Loucy (cell line): ENCODE results near the gene PLAAT5.

ENCODE experiments used
- H2AFZ ChIP-seq: fragments of 200-600 bp; sonication (generic); 2 replicates; pipeline ENCODE4 v1.6.0; 2016; ENCODE audit warnings: antibody characterized with exemption, mild to moderate bottlenecking, low read length, moderate library complexity
- H3F3A ChIP-seq: fragments of 200-600 bp; 2 replicates; pipeline ENCODE4 v1.6.0; 2016; ENCODE audit warnings: antibody characterized with exemption, low read depth, mild to moderate bottlenecking
- H3K27me3 ChIP-seq: fragments of 200-600 bp; sonication (generic); 2 replicates; pipeline ENCODE4 v1.6.1; 2014; ENCODE audit warnings: low read length, mild to moderate bottlenecking; ENCODE audit not compliant: insufficient read depth, poor library complexity, severe bottlenecking
- H3K36me3 ChIP-seq: fragments of 200-600 bp; sonication (generic); 2 replicates; pipeline ENCODE4 v1.6.1; 2016; ENCODE audit warnings: low read length; ENCODE audit not compliant: insufficient read depth
- H3K4me1 ChIP-seq: fragments of 200-600 bp; sonication (generic); 2 replicates; pipeline ENCODE4 v1.5.1; 2014; ENCODE audit warnings: low read length, mild to moderate bottlenecking; ENCODE audit not compliant: insufficient read depth, poor library complexity, severe bottlenecking
- H3K4me2 ChIP-seq: fragments of 200-600 bp; sonication (generic); 2 replicates; pipeline ENCODE4 v1.6.0; 2014; ENCODE audit warnings: antibody characterized with exemption, low read length, low read depth, mild to moderate bottlenecking; ENCODE audit not compliant: poor library complexity, severe bottlenecking
- H3K4me3 ChIP-seq: fragments of 200-600 bp; sonication (generic); 2 replicates; pipeline ENCODE4 v1.5.1; 2014; ENCODE audit warnings: low read length, mild to moderate bottlenecking, mixed read lengths; ENCODE audit not compliant: poor library complexity, severe bottlenecking
- H3K79me2 ChIP-seq: fragments of 200-600 bp; sonication (generic); 2 replicates; pipeline ENCODE4 v1.6.1; 2014; ENCODE audit warnings: low read length; ENCODE audit not compliant: insufficient read depth
- H3K9ac ChIP-seq: fragments of 200-600 bp; sonication (generic); 2 replicates; pipeline ENCODE4 v1.6.0; 2014; ENCODE audit warnings: mild to moderate bottlenecking, low read depth, low read length, moderate library complexity; ENCODE audit not compliant: poor library complexity, severe bottlenecking
- H3K9me2 ChIP-seq: fragments of 200-600 bp; sonication (generic); replicated peaks from 2 replicates; pipeline ENCODE4 v1.6.1; 2016; ENCODE audit warnings: low read depth, low read length, mixed read lengths
- H3K9me3 ChIP-seq: fragments of 200-600 bp; sonication (generic); 2 replicates; pipeline ENCODE4 v1.6.1; 2014; ENCODE audit warnings: mild to moderate bottlenecking, antibody characterized with exemption, low read length, low read depth; ENCODE audit not compliant: insufficient read depth
- H4K20me1 ChIP-seq: fragments of 200-600 bp; sonication (generic); 2 replicates; pipeline ENCODE4 v1.6.0; 2014; ENCODE audit warnings: antibody characterized with exemption, low read length, mild to moderate bottlenecking; ENCODE audit not compliant: insufficient read depth, poor library complexity, severe bottlenecking
- CTCF ChIP-seq: fragments of 200-600 bp; sonication (generic); conservative IDR thresholded peaks from 2 replicates; pipeline ENCODE4 v1.5.1; 2014; ENCODE audit warnings: mild to moderate bottlenecking, antibody characterized with exemption, low read length
- EZH2phosphoT487 ChIP-seq: fragments of 200-600 bp; IDR thresholded peaks from 2 replicates; pipeline ENCODE4 v1.6.1; 2018; ENCODE audit warnings: antibody characterized with exemption, mild to moderate bottlenecking, moderate library complexity, borderline replicate concordance

The PLAAT5 gene

GRCh38 chr11:63490551-63491239 is at the start of gene PLAAT5:
Gene PLAAT5, minus strand, starts transcription at chr11:63491167. Its CDS starts 133 bp downstream, at chr11:63491034.
- no peak within 1 kb of the TSS for H3K4me3 ChIP-seq
- no peak within 1 kb of the TSS for H3K9ac ChIP-seq
- no peak for TF ChIP-seq CTCF
- TF ChIP-seq EZH2phosphoT487 = no peak

GRCh38 chr11:63537293-63538101 is 46.5 kb upstream of the PLAAT5 start:
- H3K79me2 ChIP-seq = no peaks in the 10 kb centered on the region
- no peaks in the 10 kb centered on the region for H3K9me2 ChIP-seq
- H2AFZ ChIP-seq = peak overlapping the region; percentile 81; the same call in 1 of the 2 replicates
- peak overlapping the region; percentile 77 for H3K4me2 ChIP-seq
- no peaks in the 10 kb centered on the region for H3K27me3 ChIP-seq
- H3K9me3 ChIP-seq = no peaks in the 10 kb centered on the region
- no peaks in the 10 kb centered on the region for H4K20me1 ChIP-seq
- TF ChIP-seq CTCF (0 out of 2 replicates have a peak, but pooled peaks have one; percentile 34), EZH2phosphoT487 (no peak)
- H3K36me3 ChIP-seq = no peaks in the 10 kb centered on the region
- H3K9ac ChIP-seq = peak overlapping the region; percentile 64
- peak overlapping the region; percentile 67 for H3K4me3 ChIP-seq
- peaks cover 57% of the 10 kb centered on the region for H3K4me1 ChIP-seq
- H3F3A ChIP-seq = no peaks in the 10 kb centered on the region

More at GRCh38 chr11:63490551-63491239, at the start of gene PLAAT5:
- H3K27me3 ChIP-seq = no peaks in the 10 kb centered on the region
- H2AFZ ChIP-seq = no peak within 1 kb of the TSS
- no peaks in the 10 kb centered on the region for H3K79me2 ChIP-seq
- no peaks in the 10 kb centered on the region for H3K9me3 ChIP-seq
- H3K4me2 ChIP-seq = no peak within 1 kb of the TSS
- H3K36me3 ChIP-seq = no peaks in the 10 kb centered on the region
- no peaks in the 10 kb centered on the region for H4K20me1 ChIP-seq
- H3F3A ChIP-seq = no peaks in the 10 kb centered on the region
- H3K4me1 ChIP-seq = no peaks in the 10 kb centered on the region
- no peaks in the 10 kb centered on the region for H3K9me2 ChIP-seq

GRCh38 chr11:63536669-63537292 is 45.8 kb upstream of the PLAAT5 start, which contains the start of gene PLAAT4:
Gene PLAAT4, plus strand, starts transcription at chr11:63536808. Its CDS starts 61 bp downstream, at chr11:63536869.
- H3K4me2 ChIP-seq = peak within 1 kb of the TSS; percentile 77
- H3K4me3 ChIP-seq = peak within 1 kb of the TSS; percentile 67
- no peaks in the 10 kb centered on the region for H3K27me3 ChIP-seq
- H3K36me3 ChIP-seq = no peaks in the 10 kb centered on the region
- H3K79me2 ChIP-seq = no peaks in the 10 kb centered on the region
- no peaks in the 10 kb centered on the region for H3K9me2 ChIP-seq
- H3K4me1 ChIP-seq = peaks cover 64% of the 10 kb centered on the region
- H3K9me3 ChIP-seq = no peaks in the 10 kb centered on the region
- peak within 1 kb of the TSS; percentile 81 for H2AFZ ChIP-seq
- TF ChIP-seq CTCF (no peak), EZH2phosphoT487 (no peak)
- H3K9ac ChIP-seq = peak within 1 kb of the TSS; percentile 64
- H3F3A ChIP-seq = no peaks in the 10 kb centered on the region
- no peaks in the 10 kb centered on the region for H4K20me1 ChIP-seq
